CD4-positive, alpha-beta T cell treated with Interleukin-4 for 1 hour (primary cell): Measurements from ENCODE around the gene CRB2.

Experiments
- DNase-seq, 2 donors: peaks; one replicate each; pipeline ENCODE4 v3.0.0-alpha.2; 2020 to 2022

Gene CRB2

GRCh38 chr9:123348317-123348992, 7.5 kb upstream of the CRB2 start:
- no peak for DNase-seq

DNA sequence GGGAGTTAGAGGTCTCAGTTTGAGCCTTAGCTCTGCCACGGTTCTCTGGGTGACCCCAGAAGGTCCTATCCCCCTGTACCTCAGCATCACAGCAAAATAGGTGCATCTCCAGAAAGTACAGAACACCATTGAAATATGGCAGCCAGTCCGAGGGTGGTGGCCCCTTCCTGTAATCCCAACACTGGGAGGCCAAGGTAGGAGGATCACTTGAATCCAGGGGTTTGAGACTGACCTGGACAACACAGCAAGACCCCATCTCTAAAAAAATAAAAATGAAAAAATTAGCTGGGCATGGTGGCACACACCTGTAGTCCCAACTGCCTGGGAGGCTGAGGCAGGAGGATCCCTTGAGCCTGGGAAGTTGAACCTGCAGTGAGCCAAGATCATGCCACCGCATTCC, 7.0 kb upstream of the CRB2 start:
- no peak for DNase-seq

DNA sequence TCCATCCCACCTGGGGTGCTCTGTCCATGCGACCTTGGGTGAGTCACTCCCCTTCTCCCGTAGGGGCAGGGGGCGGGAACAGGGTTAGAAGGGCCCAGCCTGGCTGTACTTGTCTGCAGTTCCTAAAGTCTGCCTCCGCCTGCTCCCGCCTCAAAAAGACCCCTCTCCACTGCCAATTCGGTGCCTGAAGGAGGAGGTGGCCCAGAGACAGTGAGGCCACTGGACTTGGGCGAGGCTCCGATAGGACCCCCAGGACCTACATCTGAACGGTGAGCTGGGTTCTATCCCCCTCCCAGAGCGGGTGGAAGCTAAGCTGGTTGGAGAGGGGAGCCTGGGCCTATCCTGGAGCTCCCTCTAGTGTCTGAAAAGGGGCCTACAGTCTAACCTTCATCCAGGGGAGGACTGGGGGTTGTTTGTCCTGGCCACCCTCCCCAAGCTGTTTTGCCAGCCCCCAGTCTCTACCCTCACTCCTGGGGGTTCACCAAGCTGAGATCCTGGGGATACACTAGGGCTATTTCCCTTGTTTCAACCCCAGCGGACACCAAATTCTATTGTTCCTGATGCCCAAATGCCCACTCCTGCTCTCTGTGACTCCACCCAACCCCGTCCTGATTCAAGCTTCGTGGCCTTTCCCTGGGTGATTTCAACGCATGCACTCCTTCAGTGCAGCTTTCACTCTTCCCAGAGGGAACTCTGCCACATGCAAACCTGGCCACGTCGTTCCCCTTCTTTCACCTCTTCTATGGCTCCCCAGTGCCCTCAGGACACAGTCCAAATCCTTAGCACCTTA, 6.1 kb upstream of the CRB2 start:
- DNase-seq: peak; percentile 65 to 72

DNA sequence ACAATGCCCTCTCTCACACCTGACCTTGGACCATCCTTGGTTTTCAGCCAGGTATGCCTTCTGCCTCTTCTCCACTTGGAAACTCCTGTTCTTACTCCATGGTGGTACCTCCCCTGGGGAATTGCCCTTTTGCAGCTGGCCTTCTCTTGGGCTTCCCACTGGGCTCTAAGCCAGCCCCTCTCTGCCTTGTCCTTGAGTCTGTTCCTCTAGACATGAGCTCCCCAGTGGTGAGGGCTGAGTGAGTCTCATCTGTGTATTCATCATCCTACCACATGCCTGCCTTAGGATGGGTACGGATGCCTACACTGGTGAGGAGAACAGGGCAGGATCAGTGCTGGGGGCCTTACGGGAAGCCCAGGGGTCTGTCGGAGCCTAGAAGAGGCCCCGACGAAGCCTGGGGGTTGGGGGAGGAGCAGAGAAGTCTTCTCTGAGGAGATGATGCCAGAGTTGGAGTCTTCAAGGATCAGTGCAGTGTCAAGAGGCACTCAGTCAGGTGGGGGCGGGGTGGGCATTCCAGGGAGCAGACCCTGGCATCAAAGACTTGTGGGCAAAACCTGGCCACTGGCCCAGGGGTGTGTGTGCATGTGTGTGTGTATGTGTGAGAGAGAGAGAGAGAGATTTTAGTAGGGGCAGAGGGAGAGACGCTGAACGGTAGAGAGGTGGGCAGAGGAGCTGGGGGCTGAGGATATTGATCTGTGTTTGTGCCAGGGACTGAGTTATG, 5.2 kb upstream of the CRB2 start:
- no peak for DNase-seq

DNA sequence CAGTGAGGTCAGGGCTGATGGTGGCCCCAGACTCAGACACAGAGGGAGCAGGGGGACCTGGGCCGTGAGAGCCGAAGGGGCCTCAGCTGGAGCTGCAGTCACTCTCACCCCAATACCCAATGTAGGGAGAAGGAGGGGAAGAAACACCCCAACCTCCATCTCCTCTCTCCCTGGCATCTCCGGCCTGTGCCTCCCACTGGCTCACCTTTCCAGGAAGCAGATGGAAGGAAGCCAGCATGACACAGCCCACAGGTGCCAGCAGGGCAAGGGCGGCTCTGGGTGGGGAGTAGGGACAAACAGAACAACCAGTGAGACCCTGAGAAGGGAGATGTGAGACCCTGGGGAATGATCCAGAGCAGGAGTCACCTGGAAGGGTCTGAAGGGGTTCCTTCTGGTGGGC, 3.0 kb upstream of the CRB2 start:
- no peak for DNase-seq

- DNase-seq: peak; percentile 44 to 50
These were observed 1.9 kb upstream of the CRB2 start for GRCh38 chr9:123353984-123354591.

- DNase-seq: no peak
These were observed 1.0 kb upstream of the CRB2 start for GRCh38 chr9:123354806-123355508.

DNA sequence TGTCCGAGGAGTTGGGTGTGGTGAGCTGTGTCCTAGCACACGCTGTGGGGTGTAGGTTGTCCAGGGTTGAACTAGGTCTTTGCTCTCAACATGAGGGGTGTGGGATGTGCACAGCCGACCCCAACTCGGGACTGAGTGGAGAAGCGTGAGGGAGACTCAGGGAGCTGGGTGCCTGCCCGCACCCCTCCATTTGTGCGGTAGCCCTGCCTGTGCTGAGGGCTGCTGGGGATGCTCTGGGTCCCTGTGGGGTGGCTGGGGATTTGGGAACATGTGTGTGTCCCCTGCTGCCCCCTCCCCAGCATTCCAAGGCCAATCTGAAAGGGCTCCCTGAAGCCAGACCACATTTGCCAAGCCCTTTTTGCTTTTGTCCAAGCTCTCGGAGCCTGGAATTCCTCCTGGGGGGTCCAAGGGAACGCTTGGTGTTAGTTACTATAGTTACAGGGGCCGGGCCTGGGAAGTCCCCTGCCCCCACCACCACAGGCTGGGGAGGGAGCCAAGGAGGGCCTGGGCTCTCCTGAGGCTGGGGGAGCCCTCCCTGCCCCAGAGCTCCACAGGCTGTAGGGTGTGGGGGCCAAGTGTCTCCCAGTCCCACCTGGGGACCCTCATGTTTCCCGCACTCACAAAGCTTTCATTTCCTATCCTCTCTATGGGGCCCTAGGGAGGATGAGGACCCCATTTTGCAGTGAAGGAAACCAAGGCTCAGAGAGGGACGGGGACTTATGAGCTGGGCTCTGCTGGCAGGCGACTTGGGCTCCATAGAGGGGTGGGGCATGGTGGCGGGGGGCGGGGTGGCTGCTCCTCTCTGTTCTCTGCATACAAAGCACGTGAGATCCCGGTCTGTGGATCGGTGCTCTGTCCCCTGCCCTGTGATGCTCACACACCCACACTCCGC, 1.1 kb downstream of the CRB2 start:
- DNase-seq: no peak

GRCh38 chr9:123357743-123358059, 1.7 kb downstream of the CRB2 start:
- no peak for DNase-seq

- no peak for DNase-seq
These were observed 2.3 kb downstream of the CRB2 start for GRCh38 chr9:123358181-123358905.

- DNase-seq: no peak
These were observed 3.1 kb downstream of the CRB2 start for GRCh38 chr9:123359106-123359505.

GRCh38 chr9:123359546-123359945, 3.5 kb downstream of the CRB2 start:
- DNase-seq: no peak

DNA sequence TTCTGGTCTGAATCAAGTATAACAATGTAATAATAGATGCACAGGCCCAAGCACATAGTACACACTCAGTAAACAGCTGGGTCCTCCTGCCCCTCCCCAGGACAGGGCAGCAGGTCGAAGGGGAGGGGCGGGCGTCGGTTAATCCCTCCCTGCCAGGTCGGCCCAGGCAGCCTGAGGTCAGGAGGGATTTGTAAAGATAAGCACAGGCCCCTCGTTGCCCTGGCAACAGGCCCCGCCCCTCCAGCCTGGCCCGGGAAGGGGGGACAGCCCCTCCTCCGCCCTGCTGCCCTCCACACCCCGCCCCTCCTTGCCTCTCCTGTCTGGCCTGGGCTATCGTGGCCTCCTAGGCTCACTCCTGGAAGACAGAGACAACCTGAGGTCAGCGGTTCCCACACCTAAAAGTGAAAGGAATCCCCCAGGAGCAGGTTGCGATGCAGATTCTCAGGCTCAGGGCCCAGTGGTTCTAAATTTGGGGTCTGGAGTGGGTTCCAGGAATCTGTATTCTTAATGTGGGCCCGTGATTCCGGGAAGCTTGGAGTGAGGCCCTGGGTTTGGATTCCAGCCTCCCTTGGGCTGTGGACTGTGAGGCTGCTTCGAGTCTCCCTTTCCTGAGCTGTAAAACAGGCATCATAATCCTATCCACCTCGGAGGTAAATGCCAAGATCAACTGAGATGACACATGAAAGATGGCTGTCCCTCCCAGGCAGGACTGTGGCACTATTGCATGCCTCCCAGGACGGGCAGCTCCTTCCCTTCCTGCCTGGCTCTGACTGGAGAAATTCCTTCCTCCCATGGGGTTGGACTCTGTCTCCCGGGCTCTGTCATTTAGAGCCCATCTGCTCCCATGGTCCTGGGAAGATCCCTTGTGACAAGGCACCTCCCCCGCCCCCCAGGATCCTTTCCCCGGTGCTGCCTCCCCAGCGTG, 4.4 kb downstream of the CRB2 start:
- peak in 1 of 2 donors; percentile 19 for DNase-seq

DNA sequence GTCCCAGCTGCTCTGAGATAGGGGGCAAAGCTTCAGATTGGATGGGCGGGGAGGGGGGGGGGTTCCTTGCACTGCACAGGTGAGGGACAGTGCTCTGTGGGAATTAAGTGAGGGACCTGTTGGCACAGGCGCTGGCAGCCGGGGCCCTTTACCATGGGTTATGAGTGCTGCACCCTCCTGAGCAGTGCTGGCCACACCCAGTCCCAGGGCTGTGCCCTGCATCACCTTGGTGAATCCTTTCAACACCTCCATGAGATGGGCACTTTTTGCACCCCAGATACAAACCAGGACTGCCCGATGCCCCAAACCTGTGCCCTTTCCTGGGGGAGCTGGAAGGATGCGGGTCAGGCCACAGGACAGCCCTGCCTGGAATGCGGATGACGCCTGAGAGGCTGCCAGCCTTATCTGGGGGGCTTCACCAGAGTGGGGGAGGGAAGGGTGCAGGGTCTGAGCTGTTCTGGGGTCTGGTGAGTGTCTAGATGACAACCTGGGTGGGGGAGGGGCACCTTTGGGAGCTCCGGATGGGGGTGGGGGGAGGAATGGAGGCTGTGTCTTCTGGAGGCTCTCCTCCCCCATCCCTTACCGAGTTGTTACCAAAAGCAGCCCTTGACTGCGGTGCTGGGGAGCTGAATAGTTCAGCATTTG, 5.2 kb downstream of the CRB2 start:
- DNase-seq: no peak

- DNase-seq: no peak
These were observed 5.9 kb downstream of the CRB2 start for GRCh38 chr9:123361731-123362510.

DNA sequence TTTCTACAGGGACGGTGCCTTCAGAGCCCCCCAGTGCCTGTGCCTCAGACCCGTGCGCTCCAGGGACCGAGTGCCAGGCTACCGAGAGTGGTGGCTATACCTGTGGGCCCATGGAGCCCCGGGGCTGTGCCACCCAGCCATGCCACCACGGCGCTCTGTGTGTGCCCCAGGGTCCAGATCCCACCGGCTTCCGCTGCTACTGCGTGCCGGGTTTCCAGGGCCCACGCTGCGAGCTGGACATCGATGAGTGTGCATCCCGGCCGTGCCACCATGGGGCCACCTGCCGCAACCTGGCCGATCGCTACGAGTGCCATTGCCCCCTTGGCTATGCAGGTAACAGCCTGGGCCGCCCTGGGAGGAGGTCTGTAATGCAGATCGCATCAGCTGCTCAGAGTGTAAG, 6.9 kb downstream of the CRB2 start:
- DNase-seq: no peak

DNA sequence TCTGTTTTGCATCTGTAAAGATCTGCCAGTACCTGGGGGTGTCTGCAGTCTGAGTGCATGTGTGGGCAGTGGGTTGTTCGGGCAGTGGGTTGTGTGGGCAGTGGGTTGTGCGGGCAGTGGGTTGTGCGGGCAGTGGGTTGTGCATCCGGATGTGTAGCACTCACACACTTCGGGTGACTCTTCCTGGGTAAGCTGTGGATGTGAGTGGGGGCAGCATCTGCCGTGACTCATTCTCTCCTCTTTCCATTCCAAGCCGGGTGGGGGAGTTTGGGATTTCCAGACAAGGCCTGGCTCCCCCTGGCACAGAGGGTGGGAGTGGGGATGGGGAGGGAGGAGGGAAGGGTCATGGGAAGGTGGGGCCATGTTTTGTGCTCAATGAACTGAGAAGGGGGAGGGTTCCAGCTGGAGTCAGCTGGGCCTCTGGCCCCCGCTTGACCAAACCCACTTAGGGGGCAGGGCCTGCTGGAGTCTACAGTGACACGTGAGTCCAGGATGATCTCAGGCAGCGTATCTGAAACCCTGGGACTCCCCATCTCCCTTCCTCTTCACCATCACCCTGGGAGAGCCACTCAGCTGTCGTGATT, 8.3 kb downstream of the CRB2 start:
- no peak for DNase-seq

GRCh38 chr9:123365287-123365880, 9.4 kb downstream of the CRB2 start:
- DNase-seq: no peak
